HUES48 (cell line): Measurements from ENCODE around the gene AMER2.

Experiments
- H3K27ac ChIP-seq: one replicate; pipeline ENCODE4 v1.7.0; 2013; ENCODE audit warnings: low read depth, low read length, inconsistent platforms
- H3K27me3 ChIP-seq: 2 replicates; pipeline ENCODE4 v1.6.1; 2013; ENCODE audit warnings: mild to moderate bottlenecking, low read length; ENCODE audit not compliant: control insufficient read depth, insufficient read depth
- H3K36me3 ChIP-seq: 2 replicates; pipeline ENCODE4 v1.6.1; 2013; ENCODE audit warnings: low read length; ENCODE audit not compliant: control insufficient read depth, insufficient read depth
- H3K4me1 ChIP-seq: 2 replicates; pipeline ENCODE4 v1.6.1; 2013; ENCODE audit warnings: mild to moderate bottlenecking, low read length; ENCODE audit not compliant: control insufficient read depth, insufficient read depth
- H3K4me3 ChIP-seq: 2 replicates; pipeline ENCODE4 v1.5.1; 2013; ENCODE audit warnings: mild to moderate bottlenecking, low read depth, low read length
- H3K9ac ChIP-seq: 2 replicates; pipeline ENCODE4 v1.6.1; 2013; ENCODE audit warnings: mild to moderate bottlenecking, low read depth, low read length, moderate library complexity
- H3K9me3 ChIP-seq: 2 replicates; pipeline ENCODE4 v1.6.1; 2013; ENCODE audit warnings: low read length; ENCODE audit not compliant: control insufficient read depth, insufficient read depth

The AMER2 gene, protein sequence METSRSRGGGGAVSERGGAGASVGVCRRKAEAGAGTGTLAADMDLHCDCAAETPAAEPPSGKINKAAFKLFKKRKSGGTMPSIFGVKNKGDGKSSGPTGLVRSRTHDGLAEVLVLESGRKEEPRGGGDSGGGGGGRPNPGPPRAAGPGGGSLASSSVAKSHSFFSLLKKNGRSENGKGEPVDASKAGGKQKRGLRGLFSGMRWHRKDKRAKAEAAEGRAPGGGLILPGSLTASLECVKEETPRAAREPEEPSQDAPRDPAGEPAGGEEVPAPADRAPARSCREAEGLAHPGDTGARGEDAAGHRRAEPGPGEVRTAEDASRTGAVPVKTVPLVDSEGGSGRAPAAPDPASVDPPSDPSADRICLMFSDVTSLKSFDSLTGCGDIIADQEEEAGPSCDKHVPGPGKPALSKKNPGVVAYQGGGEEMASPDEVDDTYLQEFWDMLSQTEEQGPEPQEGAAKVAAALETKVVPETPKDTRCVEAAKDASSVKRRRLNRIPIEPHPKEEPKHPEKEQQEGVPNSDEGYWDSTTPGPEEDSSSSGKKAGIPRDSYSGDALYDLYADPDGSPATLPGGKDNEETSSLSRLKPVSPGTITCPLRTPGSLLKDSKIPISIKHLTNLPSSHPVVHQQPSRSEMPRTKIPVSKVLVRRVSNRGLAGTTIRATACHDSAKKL

DNA sequence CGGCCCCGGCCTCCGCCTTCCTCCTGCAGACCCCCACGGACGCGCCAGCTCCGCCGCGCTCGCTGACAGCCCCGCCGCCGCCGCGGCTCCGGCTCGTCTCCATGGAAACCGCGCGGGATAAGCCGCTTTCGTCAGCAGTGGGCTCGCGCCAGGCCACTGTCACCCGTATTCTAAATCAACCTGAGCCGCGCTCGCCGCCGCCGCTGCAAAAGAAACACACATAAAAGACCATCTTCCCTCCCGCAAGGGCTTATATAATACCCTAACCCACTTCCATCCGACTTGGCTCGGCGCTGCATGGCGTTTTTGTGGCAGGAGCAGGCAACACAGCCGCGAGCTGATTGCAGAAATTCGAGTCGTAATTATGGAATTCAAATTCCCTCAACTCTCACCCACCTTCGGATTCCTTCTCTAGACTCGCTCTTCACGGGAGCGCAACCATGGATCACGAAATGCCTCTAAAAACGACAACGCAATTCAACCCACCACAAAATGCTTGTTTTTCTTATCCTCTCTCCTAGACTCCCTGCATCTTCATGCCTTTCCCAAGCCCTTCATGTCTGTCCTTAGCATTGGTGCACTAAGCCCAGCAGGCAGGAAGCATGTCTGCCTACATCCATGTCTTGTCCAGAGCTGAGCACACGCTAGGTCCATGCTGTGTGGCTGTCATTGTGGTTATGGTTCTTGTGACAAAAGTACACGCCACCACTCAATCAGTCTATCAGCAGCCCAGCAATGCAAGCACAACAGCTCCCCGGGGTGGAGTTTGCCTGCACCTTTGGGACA, at the start of gene AMER2:
Gene AMER2 (minus strand): TSS at position 772 of the 786 bp plus-strand sequence. CDS start 669 bp downstream, at position 103.
- no peak within 1 kb of the TSS for H3K9ac ChIP-seq
- no peaks in the 10 kb centered on the region for H3K36me3 ChIP-seq
- H3K4me1 ChIP-seq, result peaks cover 23% of the 10 kb centered on the region
- peaks cover 56% of the 10 kb centered on the region for H3K27me3 ChIP-seq
- H3K27ac ChIP-seq, result no peak within 1 kb of the TSS
- peak within 1 kb of the TSS; percentile 62 for H3K4me3 ChIP-seq
- H3K9me3 ChIP-seq, result no peaks in the 10 kb centered on the region

- no peaks in the 10 kb centered on the region for H3K36me3 ChIP-seq
- no peak overlapping the region for H3K27ac ChIP-seq
- H3K9ac ChIP-seq, result no peak overlapping the region
- no peaks in the 10 kb centered on the region for H3K27me3 ChIP-seq
- H3K4me1 ChIP-seq, result 0 out of 2 replicates have a peak, but pooled peaks cover 7% of the 10 kb centered on the region
- no peaks in the 10 kb centered on the region for H3K9me3 ChIP-seq
- no peak overlapping the region for H3K4me3 ChIP-seq
These were observed 45.9 kb upstream of the AMER2 start for GRCh38 chr13:25218019-25218418.

DNA sequence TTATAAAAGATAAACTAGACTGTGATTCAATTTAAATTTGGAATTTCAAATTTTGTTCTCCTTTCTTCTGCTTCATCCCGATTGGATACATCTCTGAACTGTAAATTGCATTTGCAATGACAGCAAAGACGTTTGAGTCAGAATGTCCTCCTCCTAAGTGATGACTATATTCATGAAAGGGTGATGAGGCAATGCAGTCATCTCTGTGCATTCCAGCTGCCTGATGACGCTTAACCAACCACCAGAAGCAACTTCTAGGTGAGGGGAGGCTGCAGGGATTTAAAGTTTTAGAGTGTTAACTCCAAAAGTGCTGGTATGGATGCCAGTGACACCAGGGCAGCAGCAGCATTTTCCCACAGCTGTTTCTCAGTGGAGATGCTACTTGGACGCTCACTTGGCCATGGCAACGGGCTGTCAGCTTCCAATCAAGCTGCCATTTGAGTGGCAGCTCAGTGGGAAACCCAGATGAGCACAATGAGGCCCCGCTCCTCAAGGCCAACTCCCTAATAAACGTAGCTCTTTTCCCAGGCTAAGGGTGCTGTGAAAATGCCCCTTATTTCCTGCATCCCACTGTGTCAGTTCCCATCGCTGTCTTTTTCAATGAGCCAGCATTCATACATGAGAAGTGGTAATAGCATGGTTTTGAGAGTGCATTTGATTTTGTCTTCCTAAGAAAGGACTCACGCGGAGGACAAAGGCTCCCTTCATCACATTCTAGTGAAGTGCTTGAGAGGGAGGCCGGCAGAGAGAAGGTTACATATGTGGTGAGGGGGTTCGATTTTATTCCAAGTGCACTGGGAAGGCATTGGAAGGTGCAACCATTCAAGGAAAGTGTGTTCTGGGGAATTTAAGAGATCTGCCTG, 45.2 kb upstream of the AMER2 start:
- H3K4me3 ChIP-seq, result no peak overlapping the region
- H3K4me1 ChIP-seq, result 0 out of 2 replicates have a peak, but pooled peaks cover 7% of the 10 kb centered on the region
- no peaks in the 10 kb centered on the region for H3K9me3 ChIP-seq
- H3K9ac ChIP-seq, result no peak overlapping the region
- peak overlapping the region; percentile 15 for H3K27ac ChIP-seq
- H3K27me3 ChIP-seq, result no peaks in the 10 kb centered on the region
- no peaks in the 10 kb centered on the region for H3K36me3 ChIP-seq

DNA sequence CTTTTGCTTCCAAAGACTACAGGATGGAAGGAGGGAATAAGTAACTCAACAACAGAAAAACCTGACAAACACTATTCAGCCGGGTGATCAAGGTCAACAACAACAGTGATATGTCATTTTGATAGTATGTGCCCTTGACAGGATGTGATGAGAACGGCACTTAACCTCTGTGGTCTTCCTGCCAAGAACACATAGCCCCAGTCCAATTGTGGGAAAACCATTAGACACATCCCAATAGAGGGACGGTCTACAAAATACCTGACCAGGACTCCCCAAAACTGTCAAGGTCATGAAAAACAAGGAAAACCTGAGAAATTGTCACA, 43.1 kb upstream of the AMER2 start:
- Histone ChIP-seq H3K27me3 (no peaks in the 10 kb centered on the region), H3K4me1 (0 out of 2 replicates have a peak, but pooled peaks cover 7% of the 10 kb centered on the region), H3K9ac (no peak overlapping the region), H3K4me3 (no peak overlapping the region), H3K9me3 (no peaks in the 10 kb centered on the region), H3K36me3 (no peaks in the 10 kb centered on the region), H3K27ac (no peak overlapping the region)

DNA sequence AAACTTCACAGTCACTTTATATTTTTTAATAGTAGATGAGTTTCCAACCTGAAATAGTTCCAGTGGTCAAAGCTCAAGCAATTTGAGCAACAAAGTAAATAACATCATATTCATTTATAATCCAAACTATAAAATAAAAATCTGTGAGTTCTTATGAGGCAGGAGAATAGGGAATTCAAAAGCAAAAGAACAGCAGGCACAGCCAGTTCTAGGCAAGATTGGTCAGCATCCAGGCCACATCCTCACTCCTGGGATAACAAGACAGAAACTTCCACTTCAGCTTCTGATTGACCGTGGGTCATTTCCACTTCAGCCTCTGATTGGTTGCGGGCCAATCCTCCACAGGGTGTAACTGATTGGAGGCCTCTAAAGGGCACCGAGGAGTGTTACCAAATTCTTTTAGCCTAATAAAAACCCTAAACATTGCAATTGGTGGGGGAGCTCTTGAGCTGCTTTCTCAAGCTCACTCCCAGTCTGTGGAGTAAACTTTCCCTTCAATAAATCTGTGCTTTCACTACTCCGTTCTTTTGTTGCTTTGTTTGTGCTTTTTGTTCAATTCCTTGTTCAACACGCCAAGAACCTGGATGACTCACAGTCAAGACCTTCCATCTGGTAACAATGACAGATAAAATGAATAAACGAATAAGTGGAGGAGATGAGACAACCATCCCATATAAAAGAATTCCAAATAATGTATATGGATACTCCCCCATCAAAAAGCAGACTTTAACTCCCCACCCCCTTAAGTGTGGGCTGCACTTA, 42.6 kb upstream of the AMER2 start:
- Histone ChIP-seq H3K9me3 (no peaks in the 10 kb centered on the region), H3K9ac (no peak overlapping the region), H3K4me3 (no peak overlapping the region), H3K27ac (no peak overlapping the region), H3K36me3 (no peaks in the 10 kb centered on the region), H3K4me1 (0 out of 2 replicates have a peak, but pooled peaks cover 7% of the 10 kb centered on the region), H3K27me3 (no peaks in the 10 kb centered on the region)

DNA sequence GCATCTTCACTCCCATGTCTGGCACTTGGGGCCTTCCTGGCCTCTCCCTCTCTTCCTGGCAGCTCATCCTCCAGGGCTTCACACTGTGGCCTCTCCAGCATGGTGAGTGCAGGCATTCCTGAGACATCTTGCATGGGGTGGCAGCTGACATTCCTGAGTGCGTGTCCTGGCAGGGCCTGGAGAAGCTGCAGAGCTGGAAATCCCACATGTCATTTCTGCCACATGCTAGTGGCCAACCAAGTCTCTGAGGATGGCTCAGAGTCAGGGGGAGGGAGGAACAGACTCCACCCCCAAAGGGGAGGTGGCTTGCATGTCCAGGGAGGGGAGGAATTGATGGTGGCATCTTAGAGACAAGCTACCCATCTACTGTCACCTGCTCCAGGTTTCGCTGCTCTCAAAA, 41.6 kb upstream of the AMER2 start:
- Histone ChIP-seq H3K36me3 (no peaks in the 10 kb centered on the region), H3K27me3 (no peaks in the 10 kb centered on the region), H3K9ac (no peak overlapping the region), H3K4me3 (no peak overlapping the region), H3K9me3 (no peaks in the 10 kb centered on the region), H3K4me1 (0 out of 2 replicates have a peak, but pooled peaks cover 7% of the 10 kb centered on the region), H3K27ac (no peak overlapping the region)

- Histone ChIP-seq H3K4me3 (no peak overlapping the region), H3K9me3 (no peaks in the 10 kb centered on the region), H3K36me3 (no peaks in the 10 kb centered on the region), H3K27ac (no peak overlapping the region), H3K27me3 (no peaks in the 10 kb centered on the region), H3K9ac (no peak overlapping the region), H3K4me1 (no peaks in the 10 kb centered on the region)
These were observed 38.9 kb upstream of the AMER2 start for GRCh38 chr13:25210842-25211569.

- Histone ChIP-seq H3K9ac (no peak overlapping the region), H3K9me3 (no peaks in the 10 kb centered on the region), H3K4me1 (0 out of 2 replicates have a peak, but pooled peaks cover 3% of the 10 kb centered on the region), H3K36me3 (no peaks in the 10 kb centered on the region), H3K4me3 (no peak overlapping the region), H3K27me3 (no peaks in the 10 kb centered on the region), H3K27ac (no peak overlapping the region)
These were observed 35.3 kb upstream of the AMER2 start for GRCh38 chr13:25207291-25207810.

DNA sequence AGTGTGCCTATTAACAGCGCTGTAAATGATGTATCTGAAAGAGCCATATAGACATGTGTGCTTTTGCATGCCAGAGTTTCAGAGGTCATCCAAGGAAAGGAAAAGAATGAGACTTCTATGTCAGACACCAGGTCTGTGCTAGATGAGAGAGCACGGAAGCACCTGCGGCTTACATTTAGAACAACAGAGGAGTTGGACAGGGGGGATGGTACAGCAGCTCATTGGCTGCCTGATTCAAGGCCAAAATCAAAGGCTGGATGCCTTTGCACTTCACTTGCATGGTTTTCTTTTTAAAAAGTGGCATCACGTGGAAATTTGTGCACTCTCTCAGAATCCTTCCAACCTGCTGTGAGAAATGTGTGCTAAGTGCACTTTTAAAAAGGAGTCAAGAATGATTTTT, 32.8 kb upstream of the AMER2 start:
- Histone ChIP-seq H3K36me3 (no peaks in the 10 kb centered on the region), H3K4me1 (0 out of 2 replicates have a peak, but pooled peaks cover 3% of the 10 kb centered on the region), H3K27me3 (no peaks in the 10 kb centered on the region), H3K27ac (no peak overlapping the region), H3K9me3 (no peaks in the 10 kb centered on the region), H3K4me3 (no peak overlapping the region), H3K9ac (no peak overlapping the region)
